Tibial nerve (tissue), 4 donors: ENCODE data around the gene ADRA2B. TPM values are rescaled to one million over a fixed set of nuclear protein-coding genes. Genes with fewer than 3 reads are reported as not detected.

Source experiments
- DNase-seq, 2 donors: peaks; one replicate each; pipeline ENCODE4 v3.0.0-alpha.2; 2019; ENCODE audit warnings: low spot score in 2 of 2
- H3K27ac ChIP-seq, 4 donors: fragments of 200-600 bp; sonication (generic) in 3 of 4; one replicate each; pipeline ENCODE4 v1.5.1; 2017 to 2019; ENCODE audit warnings: mild to moderate bottlenecking in 1 of 4
- H3K27me3 ChIP-seq, 2 donors: fragments of 200-600 bp; sonication (generic) in 1 of 2; one replicate each; pipeline versions ENCODE4 v1.5.1 to v1.6.0; 2017 to 2019
- H3K36me3 ChIP-seq, 3 donors: fragments of 200-600 bp; sonication (generic); one replicate each; pipeline ENCODE4 v1.5.1; 2018 to 2019
- H3K4me1 ChIP-seq, 4 donors: fragments of 200-600 bp; sonication (generic) in 3 of 4; one replicate each; pipeline ENCODE4 v1.5.1; 2017 to 2019
- H3K4me3 ChIP-seq, 4 donors: fragments of 200-600 bp; sonication (generic) in 3 of 4; one replicate each; pipeline ENCODE4 v1.5.1; 2017 to 2019; ENCODE audit warnings: mild to moderate bottlenecking in 1 of 4, moderate library complexity in 1 of 4
- H3K9me3 ChIP-seq, 4 donors: fragments of 200-600 bp; sonication (generic) in 3 of 4; one replicate each; pipeline ENCODE4 v1.5.1; 2017 to 2019
- CTCF ChIP-seq, 5 experiments: fragments of 200-600 bp in 3 of 5; fragments of 450-650 bp in 2 of 5; sonication (generic) in 3 of 5; IDR thresholded peaks; one replicate each; pipeline ENCODE4 v1.5.1; 2016 to 2019; ENCODE audit warnings: antibody characterized with exemption in 5 of 5, mild to moderate bottlenecking in 3 of 5, moderate library complexity in 2 of 5
- EP300 ChIP-seq, 2 donors: sonication (generic); formaldehyde crosslinking; IDR thresholded peaks; one replicate each; pipeline ENCODE4 v1.6.1; 2017; ENCODE audit warnings: antibody characterized with exemption in 2 of 2, mild to moderate bottlenecking in 1 of 2
- POLR2A ChIP-seq, 2 donors: fragments of 450-650 bp; IDR thresholded peaks; one replicate each; pipeline ENCODE4 v1.6.1; 2017; ENCODE audit warnings: antibody characterized with exemption in 2 of 2, mild to moderate bottlenecking in 2 of 2, moderate library complexity in 2 of 2
- WGBS, 2 donors: methylation state at CpG; one replicate each; pipeline ENCODE4 v1.1.5; 2018; 5-methylcytosine and 5-hydroxymethylcytosine counted together
- total RNA-seq, 4 donors: library from RNA; depleted of rRNA; stranded (reverse); fragments of >200 nt; gene quantifications; one replicate each; pipeline ENCODE4 v1.1.0, GENCODE V29; 2016

The ADRA2B gene
- total RNA-seq, 4 donors from 2014 or later, result 2.1 to 5.0 (median 4.7) TPM

DNA sequence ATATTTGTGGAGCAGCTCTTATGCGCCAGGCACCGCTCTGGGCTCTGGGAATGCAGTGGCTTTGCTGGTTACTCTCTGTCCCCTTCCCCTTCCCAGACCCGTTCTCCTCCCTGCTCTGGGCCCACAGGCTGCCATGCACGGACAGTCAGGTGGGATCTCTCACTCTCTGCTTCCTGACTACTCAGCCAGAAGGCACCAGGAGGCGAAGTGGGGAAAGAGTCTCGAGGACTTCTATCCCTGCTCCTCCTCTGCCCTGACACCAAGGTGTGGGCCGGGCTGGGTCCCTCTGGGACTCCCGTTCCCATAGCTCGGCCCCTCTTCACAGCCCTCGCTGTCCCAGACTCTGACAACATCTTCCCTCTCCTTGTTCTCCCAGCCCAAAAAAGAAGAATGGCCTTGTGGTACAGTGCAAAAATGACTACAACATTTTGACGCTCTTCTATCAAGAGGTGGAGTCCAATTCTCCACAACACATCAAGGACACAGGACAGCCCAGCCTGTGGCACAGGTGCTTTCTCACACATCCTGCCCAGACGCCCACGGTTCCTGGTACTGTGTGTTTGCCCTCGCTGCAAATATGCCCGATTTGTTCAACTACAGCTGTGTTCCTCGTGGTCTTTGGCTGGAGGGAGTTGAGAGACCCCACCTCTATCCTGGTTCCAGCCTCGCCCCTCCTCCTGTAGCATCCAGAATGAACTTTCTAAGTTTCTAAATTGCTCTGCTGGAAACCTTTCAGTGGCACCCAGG is 42.9 kb upstream of the ADRA2B start:
- Histone ChIP-seq H3K4me3 (no peak overlapping the region), H3K36me3 (no peaks in the 10 kb centered on the region), H3K27ac (no peak overlapping the region), H3K9me3 (peaks cover 0 to 6% (median 0%) of the 10 kb centered on the region in 4 donors), H3K27me3 (no peaks in the 10 kb centered on the region), H3K4me1 (peaks cover 0 to 22% (median 4%) of the 10 kb centered on the region in 4 donors)
- TF ChIP-seq CTCF (IDR thresholded peaks at IDR 0.05), result no peak
- no peak for TF ChIP-seq EP300 (IDR thresholded peaks at IDR 0.05)
- TF ChIP-seq POLR2A (IDR thresholded peaks at IDR 0.05), result no peak
- WGBS, 2 donors, result 82 to 86% methylated on average over 17 of the region's 17 CpGs
- no peak for DNase-seq

- Histone ChIP-seq H3K9me3 (peaks cover 0 to 6% (median 0%) of the 10 kb centered on the region in 4 donors), H3K36me3 (no peaks in the 10 kb centered on the region), H3K27ac (no peak overlapping the region), H3K4me1 (peaks cover 0 to 15% (median under 1%) of the 10 kb centered on the region in 4 donors), H3K4me3 (no peak overlapping the region), H3K27me3 (no peaks in the 10 kb centered on the region)
- DNase-seq, result no peak
- 63 to 83% methylated on average over 4 to 13 of the region's 14 CpGs for WGBS, 2 donors
- no peak for TF ChIP-seq EP300 (IDR thresholded peaks at IDR 0.05)
- TF ChIP-seq CTCF (IDR thresholded peaks at IDR 0.05), result no peak
- no peak for TF ChIP-seq POLR2A (IDR thresholded peaks at IDR 0.05)
Measured at GRCh38 chr2:96158554-96158940, 42.2 kb upstream of the ADRA2B start.

- WGBS, 2 donors, result 61 to 69% methylated on average over 9 to 18 of the region's 19 CpGs
- Histone ChIP-seq H3K27ac (peak overlapping the region in 1 of 4 donors; percentile 22), H3K9me3 (peaks cover 0 to 6% (median 0%) of the 10 kb centered on the region in 4 donors), H3K27me3 (no peaks in the 10 kb centered on the region), H3K36me3 (no peaks in the 10 kb centered on the region), H3K4me3 (no peak overlapping the region), H3K4me1 (peaks cover 0 to 9% (median 0%) of the 10 kb centered on the region in 4 donors)
- TF ChIP-seq CTCF (IDR thresholded peaks at IDR 0.05), result no peak
- no peak for TF ChIP-seq EP300 (IDR thresholded peaks at IDR 0.05)
- no peak for TF ChIP-seq POLR2A (IDR thresholded peaks at IDR 0.05)
- DNase-seq, result no peak
Measured at GRCh38 chr2:96157649-96158553, 41.5 kb upstream of the ADRA2B start.

DNA sequence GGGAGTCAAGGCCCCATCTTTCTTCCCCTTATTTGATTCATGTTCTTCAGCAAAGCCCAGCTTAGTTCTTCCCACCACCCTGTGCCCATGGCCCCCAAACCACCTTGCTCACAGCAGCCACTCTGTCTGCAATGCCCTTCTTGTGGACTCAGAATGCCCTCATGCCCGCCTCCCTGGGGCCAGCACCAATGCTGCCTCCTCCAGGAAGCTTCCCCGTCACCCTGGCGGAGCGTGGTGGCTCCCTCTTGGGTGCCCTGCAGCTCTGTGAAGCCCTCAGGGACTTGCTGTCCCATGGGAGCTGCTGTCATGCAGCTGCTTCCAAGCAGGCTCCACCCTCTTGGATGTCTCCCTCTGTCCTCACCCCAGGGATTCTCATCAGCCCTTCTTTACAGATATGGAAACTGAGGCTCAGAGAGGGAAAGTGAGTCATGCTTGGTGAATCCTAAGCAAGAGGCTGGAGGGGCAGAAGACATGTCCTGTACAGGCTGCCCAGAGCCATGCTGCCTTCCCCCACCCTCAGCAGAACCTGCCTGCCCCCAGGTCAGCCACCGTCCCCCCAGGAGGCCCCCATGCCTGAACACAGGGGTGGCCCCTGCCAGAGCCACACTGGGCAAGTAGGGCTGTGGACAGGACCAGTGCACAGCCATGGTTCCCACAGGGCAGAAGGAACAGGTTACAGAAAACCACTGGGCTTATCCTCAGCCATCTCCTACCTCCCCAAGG is 40.7 kb upstream of the ADRA2B start:
- TF ChIP-seq EP300 (IDR thresholded peaks at IDR 0.05) (no peak), POLR2A (IDR thresholded peaks at IDR 0.05) (no peak), CTCF (IDR thresholded peaks at IDR 0.05) (no peak)
- H3K9me3 ChIP-seq, result peaks cover 0 to 6% (median 0%) of the 10 kb centered on the region in 4 donors
- WGBS, 2 donors, result 90 to 94% methylated on average over 5 of the region's 5 CpGs
- peaks cover 0 to 4% (median 0%) of the 10 kb centered on the region in 4 donors for H3K4me1 ChIP-seq
- no peaks in the 10 kb centered on the region for H3K36me3 ChIP-seq
- no peaks in the 10 kb centered on the region for H3K27me3 ChIP-seq
- H3K27ac ChIP-seq, result peak overlapping the region in 1 of 4 donors; percentile 22
- DNase-seq, result no peak
- H3K4me3 ChIP-seq, result no peak overlapping the region
